ENCODE data around the gene NEK4. TPM values are rescaled to one million over a fixed set of nuclear protein-coding genes. Genes with fewer than 3 reads are reported as not detected.

Gene NEK4
- total and polyA plus RNA-seq, 2 of the 13 experiments (the other 11 are each of a cell fraction or from before 2014, with no cell fraction given), result 16.5 to 38.0 TPM

DNA sequence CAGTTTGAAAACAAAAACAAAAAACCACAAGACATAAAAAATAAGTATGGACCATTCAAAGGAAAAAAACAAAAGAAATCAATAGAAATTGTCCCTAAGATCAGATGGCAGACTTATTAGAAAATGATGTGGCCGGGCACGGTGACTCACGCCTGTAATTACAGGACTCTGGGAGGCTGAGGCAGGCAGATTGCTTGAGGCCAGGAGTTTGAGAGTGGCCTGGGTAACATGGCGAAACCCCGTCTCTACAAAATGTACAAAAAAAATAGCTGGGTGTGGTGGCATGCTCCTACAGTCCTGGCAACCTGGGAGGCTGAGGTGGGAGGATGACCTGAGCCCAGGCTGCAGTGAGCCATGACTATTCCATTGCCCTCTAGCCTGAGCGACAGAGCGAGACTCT, 48.2 kb downstream of the NEK4 start:
- no peak overlapping the region for H3K27ac ChIP-seq (ENCODE audit: extremely low read length, insufficient read depth, low read length)
- no peak for ATAC-seq
- H3K36me3 ChIP-seq (replicated peaks in 1 of 2; ENCODE audit: control insufficient read depth in 1 of 2, insufficient read depth in 2 of 2, low read length in 2 of 2), result peaks cover 0 to 2% of the 10 kb centered on the region in 2 experiments; a peak in 1 of 5 replicates
- no peaks in the 10 kb centered on the region for H3K27me3 ChIP-seq (ENCODE audit: control insufficient read depth in 1 of 2, insufficient read depth in 2 of 2, low read length in 2 of 2)
- H3K4me3 ChIP-seq (replicated peaks in 1 of 3; ENCODE audit: insufficient read depth in 1 of 3, low read depth in 2 of 3, low read length in 3 of 3), result no peak overlapping the region
- no peaks in the 10 kb centered on the region for H3K79me2 ChIP-seq (ENCODE audit: insufficient read depth, low read length)
- no peaks in the 10 kb centered on the region for H3K9me3 ChIP-seq (ENCODE audit: low read length)
- FAIRE-seq, result no peak
- no peak for DNase-seq (ENCODE audit: low spot score)
- no peak overlapping the region for H2AFZ ChIP-seq (ENCODE audit: low read length)
- in situ Hi-C loops (cut with HindIII; ENCODE audit: extremely low pct_ligation_motif_present, low pct_unique_long_range_greater_than_20kb), result no loop called here
- H3K9ac ChIP-seq (ENCODE audit: insufficient read depth, low read depth, low read length), result no peak overlapping the region
- intact Hi-C loops (cut with micrococcal nuclease; ENCODE audit: unreplicated experiment), result no loop called here
- BruUV-seq (replicated peaks), result no TSS peak
- TF ChIP-seq, protein P1, sequence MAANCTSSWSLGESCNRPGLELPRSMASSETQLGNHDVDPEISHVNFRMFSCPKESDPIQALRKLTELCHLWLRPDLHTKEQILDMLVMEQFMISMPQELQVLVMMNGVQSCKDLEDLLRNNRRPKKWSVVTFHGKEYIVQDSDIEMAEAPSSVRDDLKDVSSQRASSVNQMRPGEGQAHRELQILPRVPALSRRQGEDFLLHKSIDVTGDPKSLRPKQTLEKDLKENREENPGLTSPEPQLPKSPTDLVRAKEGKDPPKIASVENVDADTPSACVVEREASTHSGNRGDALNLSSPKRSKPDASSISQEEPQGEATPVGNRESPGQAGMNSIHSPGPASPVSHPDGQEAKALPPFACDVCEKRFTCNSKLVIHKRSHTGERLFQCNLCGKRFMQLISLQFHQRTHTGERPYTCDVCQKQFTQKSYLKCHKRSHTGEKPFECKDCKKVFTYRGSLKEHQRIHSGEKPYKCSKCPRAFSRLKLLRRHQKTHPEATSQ (CRISPR knock-in tag; IDR thresholded peaks at IDR 0.05; ENCODE audit: borderline replicate concordance), result no peak
- TF ChIP-seq ARNTL (CRISPR knock-in tag; IDR thresholded peaks at IDR 0.05) (no peak), KMT2A (CRISPR knock-in tag; IDR thresholded peaks at IDR 0.05) (no peak), ZNF678 (CRISPR knock-in tag; IDR thresholded peaks at IDR 0.05) (no peak), FLYWCH1 (CRISPR knock-in tag; IDR thresholded peaks at IDR 0.05) (no peak), ADNP (CRISPR knock-in tag; IDR thresholded peaks at IDR 0.05) (no peak), ZNF552 (CRISPR knock-in tag; IDR thresholded peaks at IDR 0.05; ENCODE audit: borderline replicate concordance) (no peak), HOXA7 (CRISPR knock-in tag; IDR thresholded peaks at IDR 0.05) (no peak), ZMAT3 (CRISPR knock-in tag; conservative IDR thresholded peaks at IDR 0.05) (no peak), ZNF382 (CRISPR knock-in tag; IDR thresholded peaks at IDR 0.05; ENCODE audit: borderline replicate concordance) (no peak), ZNF563 (CRISPR knock-in tag; IDR thresholded peaks at IDR 0.05) (no peak), ZMYM4 (CRISPR knock-in tag; IDR thresholded peaks at IDR 0.05) (no peak), ZNF670 (CRISPR knock-in tag; IDR thresholded peaks at IDR 0.05; ENCODE audit: borderline replicate concordance) (no peak), SRY (CRISPR knock-in tag; IDR thresholded peaks at IDR 0.05) (no peak), HNF4A (CRISPR knock-in tag; IDR thresholded peaks at IDR 0.05) (no peak)
- H3K4me1 ChIP-seq (ENCODE audit: insufficient read depth, low read length), result peaks cover 20% of the 10 kb centered on the region
- ChIA-PET POLR2A (interaction anchor here (1.6 kb wide), 1 partner anchor 18 kb away, joined by 6 read pairs; no protein-coding TSS in a partner anchor), CTCF (ENCODE audit: low intra/inter-chr PET ratio, low total read pairs) (no interaction called here)
- H4K20me1 ChIP-seq (ENCODE audit: insufficient read depth, low read length), result no peaks in the 10 kb centered on the region
- no peak overlapping the region for H3K4me2 ChIP-seq (ENCODE audit: low read depth, low read length)
- 99% methylated on average over 7 of the region's 7 CpGs for WGBS (ENCODE audit: low lambda C conversion rate)

Measured in HepG2 (cell line).